Measurements from ENCODE around the gene DBF4B.

DNA sequence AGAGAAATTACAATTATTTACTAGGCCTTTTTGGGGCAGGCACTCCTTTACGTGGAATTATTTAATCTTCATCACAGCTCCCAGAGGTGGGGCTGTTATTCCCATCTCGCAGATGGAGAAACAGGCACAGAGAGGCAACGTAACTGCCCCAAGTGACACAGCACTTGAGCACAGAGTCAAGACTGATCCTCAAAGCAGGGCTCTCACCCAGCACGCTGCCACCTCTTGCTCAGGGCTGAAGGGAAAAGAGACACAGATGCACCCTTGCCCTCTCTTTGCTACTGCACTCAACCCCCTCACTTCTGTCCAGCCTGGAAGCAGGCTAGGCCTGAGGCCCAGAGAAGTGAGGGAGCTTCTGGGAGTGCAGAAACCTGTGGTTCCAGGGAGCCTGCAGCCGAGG lies 54.7 kb downstream of the DBF4B start:
- TF ChIP-seq, protein P1, sequence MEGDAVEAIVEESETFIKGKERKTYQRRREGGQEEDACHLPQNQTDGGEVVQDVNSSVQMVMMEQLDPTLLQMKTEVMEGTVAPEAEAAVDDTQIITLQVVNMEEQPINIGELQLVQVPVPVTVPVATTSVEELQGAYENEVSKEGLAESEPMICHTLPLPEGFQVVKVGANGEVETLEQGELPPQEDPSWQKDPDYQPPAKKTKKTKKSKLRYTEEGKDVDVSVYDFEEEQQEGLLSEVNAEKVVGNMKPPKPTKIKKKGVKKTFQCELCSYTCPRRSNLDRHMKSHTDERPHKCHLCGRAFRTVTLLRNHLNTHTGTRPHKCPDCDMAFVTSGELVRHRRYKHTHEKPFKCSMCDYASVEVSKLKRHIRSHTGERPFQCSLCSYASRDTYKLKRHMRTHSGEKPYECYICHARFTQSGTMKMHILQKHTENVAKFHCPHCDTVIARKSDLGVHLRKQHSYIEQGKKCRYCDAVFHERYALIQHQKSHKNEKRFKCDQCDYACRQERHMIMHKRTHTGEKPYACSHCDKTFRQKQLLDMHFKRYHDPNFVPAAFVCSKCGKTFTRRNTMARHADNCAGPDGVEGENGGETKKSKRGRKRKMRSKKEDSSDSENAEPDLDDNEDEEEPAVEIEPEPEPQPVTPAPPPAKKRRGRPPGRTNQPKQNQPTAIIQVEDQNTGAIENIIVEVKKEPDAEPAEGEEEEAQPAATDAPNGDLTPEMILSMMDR (IDR thresholded peaks at IDR 0.05; ENCODE audit: borderline replicate concordance, extremely low read depth, low read length, poor library complexity, severe bottlenecking) = no peak
- TF ChIP-seq EZH2 (IDR thresholded peaks at IDR 0.05; ENCODE audit: borderline replicate concordance, low read depth, low read length, severe bottlenecking) = no peak

Data from DND-41 (cell line).